Panc1 (cell line): ENCODE results near the gene NAA25. TPM values are rescaled to one million over a fixed set of nuclear protein-coding genes. Genes with fewer than 3 reads are reported as not detected.

Experiments
- ATAC-seq: fragments of 200-7000 bp; cut with Tn5 transposase; 2 replicates; pipeline ENCODE4 v1.9.1; 2020; ENCODE audit warnings: mild to moderate bottlenecking, moderate library complexity
- BruUV-seq: library from RNA; stranded (reverse); fragments of 400-500 nt; replicated peaks from 2 replicates; lab custom pipeline; 2021; lab: Mats Ljungman, UMichigan
- CTCF ChIA-PET: fragments of 300-600 bp; sonication (Branson Sonifier 250); formaldehyde crosslinking; loops from one replicate; lab custom pipeline; 2022; ENCODE audit warnings: antibody characterized with exemption; lab: Charles Lee
- POLR2A ChIA-PET: fragments of 300-600 bp; sonication (Branson Sonifier 250); formaldehyde crosslinking; loops from one replicate; lab custom pipeline; 2022; ENCODE audit warnings: antibody characterized with exemption; lab: Charles Lee
- DNase-seq: peaks from one replicate; pipeline ENCODE4 v3.0.0-alpha.2; 2010; ENCODE audit warnings: low read depth, low spot score
- H3K27ac ChIP-seq: 2 replicates; pipeline ENCODE4 v1.5.1; 2011; ENCODE audit warnings: mild to moderate bottlenecking, low read length, inconsistent platforms
- H3K27me3 ChIP-seq: fragments of 200-500 bp; sonication (Bioruptor generic); 2 replicates; pipeline ENCODE4 v1.6.0; 2014; ENCODE audit warnings: low read length, inconsistent platforms; ENCODE audit not compliant: control insufficient read depth, insufficient read depth
- H3K36me3 ChIP-seq: fragments of 200-500 bp; sonication (Bioruptor generic); 2 replicates; pipeline ENCODE4 v1.5.1; 2014; ENCODE audit warnings: inconsistent platforms, mild to moderate bottlenecking, low read length, moderate library complexity; ENCODE audit not compliant: control insufficient read depth, insufficient read depth
- H3K4me1 ChIP-seq: 2 replicates; pipeline ENCODE4 v1.5.1; 2011; ENCODE audit warnings: inconsistent platforms, mild to moderate bottlenecking, low read length, moderate library complexity; ENCODE audit not compliant: control insufficient read depth, insufficient read depth
- H3K4me3 ChIP-seq, 2 experiments: 2 replicates each; pipeline ENCODE4 v1.5.1; 2011 to 2012; ENCODE audit warnings: low read depth in 2 of 2, low read length in 2 of 2, mild to moderate bottlenecking in 2 of 2, inconsistent platforms in 1 of 2, moderate library complexity in 1 of 2
- H3K9me3 ChIP-seq: fragments of 200-500 bp; sonication (Bioruptor generic); 2 replicates; pipeline ENCODE4 v1.5.1; 2014; ENCODE audit warnings: low read depth, mild to moderate bottlenecking, inconsistent platforms, low read length, moderate library complexity; ENCODE audit not compliant: control insufficient read depth, insufficient read depth
- POLR2AphosphoS5 ChIP-seq: IDR thresholded peaks from 2 replicates; pipeline ENCODE4 v1.6.1; 2012; ENCODE audit warnings: mild to moderate bottlenecking, low read depth, low read length, moderate library complexity
- SIN3A ChIP-seq: IDR thresholded peaks from 2 replicates; pipeline ENCODE4 v1.6.1; 2012; ENCODE audit warnings: low read depth, mild to moderate bottlenecking, low read length, moderate library complexity, borderline replicate concordance; ENCODE audit not compliant: insufficient read depth
- TCF7L2 ChIP-seq: IDR thresholded peaks from 2 replicates; pipeline ENCODE4 v1.6.1; 2011; ENCODE audit warnings: mild to moderate bottlenecking, low read depth, low read length, inconsistent platforms
- in situ Hi-C: cut with HindIII; loops from 2 replicates; pipeline ENCODE4 v1.10.0; 2016; ENCODE audit warnings: low sequenced_read_pairs, low pct_unique_long_range_greater_than_20kb
- intact Hi-C: fragments of 100-400 bp; cut with micrococcal nuclease; formaldehyde crosslinking; loops from one replicate; pipeline ENCODE4 v1.10.0; 2022; ENCODE audit not compliant: unreplicated experiment
- total RNA-seq: library from RNA; stranded (reverse); gene quantifications from one replicate; pipeline ENCODE4 v1.2.1, GENCODE V29; 2021; ENCODE audit not compliant: unreplicated experiment
- TF ChIP-seq, protein P1 (sequence below), 2 experiments: IDR thresholded peaks; 2 replicates each; pipeline ENCODE4 v1.6.1; 2011 to 2012; ENCODE audit warnings: low read depth in 2 of 2, control low read depth in 1 of 2, low read length in 1 of 2, mild to moderate bottlenecking in 1 of 2, moderate library complexity in 1 of 2; ENCODE audit not compliant: insufficient read depth in 1 of 2
- TF ChIP-seq, protein P2 (sequence below): fragments of 450-650 bp; IDR thresholded peaks from 2 replicates; pipeline ENCODE4 v1.5.1; 2017; ENCODE audit warnings: mild to moderate bottlenecking

NAA25 gene
- total RNA-seq, 1 experiment from 2014 or later, result 32.2 TPM

DNA sequence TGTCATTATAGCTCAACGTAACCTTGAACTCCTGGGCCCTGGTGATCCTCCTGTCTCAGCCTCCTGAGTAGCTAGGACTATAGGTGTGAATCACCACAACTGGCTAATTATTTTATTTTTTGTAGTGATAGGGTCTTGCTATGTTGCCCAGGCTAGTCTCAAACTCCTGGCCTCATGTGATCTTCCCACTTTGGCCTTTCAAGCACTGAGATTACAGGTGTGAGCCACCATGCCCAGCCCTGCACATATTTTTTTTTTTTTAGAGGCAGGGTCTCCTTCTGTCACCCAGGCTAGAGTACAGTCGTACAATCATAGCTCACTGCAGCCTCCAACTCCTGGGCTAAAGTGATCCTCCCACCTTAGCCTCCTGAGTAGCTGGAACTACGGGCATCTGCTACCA lies 104.5 kb downstream of the NAA25 start:
- Histone ChIP-seq H3K9me3 (no peaks in the 10 kb centered on the region), H3K4me1 (no peaks in the 10 kb centered on the region), H3K27me3 (no peaks in the 10 kb centered on the region), H3K27ac (no peak overlapping the region), H3K4me3 (no peak overlapping the region), H3K36me3 (no peaks in the 10 kb centered on the region)
- TF ChIP-seq TCF7L2 (no peak), POLR2AphosphoS5 (no peak), SIN3A (no peak)
- TF ChIP-seq, protein P1, sequence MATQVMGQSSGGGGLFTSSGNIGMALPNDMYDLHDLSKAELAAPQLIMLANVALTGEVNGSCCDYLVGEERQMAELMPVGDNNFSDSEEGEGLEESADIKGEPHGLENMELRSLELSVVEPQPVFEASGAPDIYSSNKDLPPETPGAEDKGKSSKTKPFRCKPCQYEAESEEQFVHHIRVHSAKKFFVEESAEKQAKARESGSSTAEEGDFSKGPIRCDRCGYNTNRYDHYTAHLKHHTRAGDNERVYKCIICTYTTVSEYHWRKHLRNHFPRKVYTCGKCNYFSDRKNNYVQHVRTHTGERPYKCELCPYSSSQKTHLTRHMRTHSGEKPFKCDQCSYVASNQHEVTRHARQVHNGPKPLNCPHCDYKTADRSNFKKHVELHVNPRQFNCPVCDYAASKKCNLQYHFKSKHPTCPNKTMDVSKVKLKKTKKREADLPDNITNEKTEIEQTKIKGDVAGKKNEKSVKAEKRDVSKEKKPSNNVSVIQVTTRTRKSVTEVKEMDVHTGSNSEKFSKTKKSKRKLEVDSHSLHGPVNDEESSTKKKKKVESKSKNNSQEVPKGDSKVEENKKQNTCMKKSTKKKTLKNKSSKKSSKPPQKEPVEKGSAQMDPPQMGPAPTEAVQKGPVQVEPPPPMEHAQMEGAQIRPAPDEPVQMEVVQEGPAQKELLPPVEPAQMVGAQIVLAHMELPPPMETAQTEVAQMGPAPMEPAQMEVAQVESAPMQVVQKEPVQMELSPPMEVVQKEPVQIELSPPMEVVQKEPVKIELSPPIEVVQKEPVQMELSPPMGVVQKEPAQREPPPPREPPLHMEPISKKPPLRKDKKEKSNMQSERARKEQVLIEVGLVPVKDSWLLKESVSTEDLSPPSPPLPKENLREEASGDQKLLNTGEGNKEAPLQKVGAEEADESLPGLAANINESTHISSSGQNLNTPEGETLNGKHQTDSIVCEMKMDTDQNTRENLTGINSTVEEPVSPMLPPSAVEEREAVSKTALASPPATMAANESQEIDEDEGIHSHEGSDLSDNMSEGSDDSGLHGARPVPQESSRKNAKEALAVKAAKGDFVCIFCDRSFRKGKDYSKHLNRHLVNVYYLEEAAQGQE (IDR thresholded peaks at IDR 0.05; ENCODE audit: insufficient read depth in 1 of 2, low read depth in 2 of 2, low read length in 1 of 2), result no peak
- TF ChIP-seq, protein P2, sequence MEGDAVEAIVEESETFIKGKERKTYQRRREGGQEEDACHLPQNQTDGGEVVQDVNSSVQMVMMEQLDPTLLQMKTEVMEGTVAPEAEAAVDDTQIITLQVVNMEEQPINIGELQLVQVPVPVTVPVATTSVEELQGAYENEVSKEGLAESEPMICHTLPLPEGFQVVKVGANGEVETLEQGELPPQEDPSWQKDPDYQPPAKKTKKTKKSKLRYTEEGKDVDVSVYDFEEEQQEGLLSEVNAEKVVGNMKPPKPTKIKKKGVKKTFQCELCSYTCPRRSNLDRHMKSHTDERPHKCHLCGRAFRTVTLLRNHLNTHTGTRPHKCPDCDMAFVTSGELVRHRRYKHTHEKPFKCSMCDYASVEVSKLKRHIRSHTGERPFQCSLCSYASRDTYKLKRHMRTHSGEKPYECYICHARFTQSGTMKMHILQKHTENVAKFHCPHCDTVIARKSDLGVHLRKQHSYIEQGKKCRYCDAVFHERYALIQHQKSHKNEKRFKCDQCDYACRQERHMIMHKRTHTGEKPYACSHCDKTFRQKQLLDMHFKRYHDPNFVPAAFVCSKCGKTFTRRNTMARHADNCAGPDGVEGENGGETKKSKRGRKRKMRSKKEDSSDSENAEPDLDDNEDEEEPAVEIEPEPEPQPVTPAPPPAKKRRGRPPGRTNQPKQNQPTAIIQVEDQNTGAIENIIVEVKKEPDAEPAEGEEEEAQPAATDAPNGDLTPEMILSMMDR, result no peak
- DNase-seq (no peak), ATAC-seq (no peak)
- no TSS peak for BruUV-seq
- in situ Hi-C loops, result no loop called here
- POLR2A ChIA-PET, result no interaction called here
- CTCF ChIA-PET, result no interaction called here
- intact Hi-C loops, result no loop called here

DNA sequence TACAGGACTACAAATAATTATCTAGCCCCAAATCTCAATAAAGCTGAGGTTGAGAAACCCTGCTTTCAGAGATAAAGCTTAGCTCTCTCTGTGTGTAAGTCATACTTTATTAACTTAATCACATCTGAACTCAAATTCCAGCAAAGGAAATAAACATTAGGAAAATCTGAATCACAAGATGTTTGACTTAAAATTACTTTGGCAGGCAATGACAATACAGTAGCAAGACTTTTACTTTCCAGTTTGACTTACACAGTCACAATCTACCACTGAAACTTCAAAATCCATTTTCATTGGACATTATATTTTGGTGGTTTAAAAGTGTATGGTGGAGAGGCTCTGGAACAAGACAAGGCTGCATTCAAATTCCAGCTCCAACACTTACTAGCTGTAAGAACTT lies 107.0 kb downstream of the NAA25 start:
- intact Hi-C loops, result no loop called here
- H3K4me3 ChIP-seq, result no peak overlapping the region
- TF ChIP-seq, protein P1 (IDR thresholded peaks at IDR 0.05; ENCODE audit: insufficient read depth in 1 of 2, low read depth in 2 of 2, low read length in 1 of 2), result no peak
- TF ChIP-seq POLR2AphosphoS5 (no peak), TCF7L2 (no peak), SIN3A (no peak)
- TF ChIP-seq, protein P2, result no peak
- no peak for DNase-seq
- no peaks in the 10 kb centered on the region for H3K36me3 ChIP-seq
- no peaks in the 10 kb centered on the region for H3K9me3 ChIP-seq
- no peak for ATAC-seq
- in situ Hi-C loops, result no loop called here
- ChIA-PET POLR2A (no interaction called here), CTCF (no interaction called here)
- H3K27me3 ChIP-seq, result no peaks in the 10 kb centered on the region
- H3K27ac ChIP-seq, result no peak overlapping the region
- no TSS peak for BruUV-seq
- H3K4me1 ChIP-seq, result no peaks in the 10 kb centered on the region
